ENCODE results near the gene PDCD11. TPM values are rescaled to one million over a fixed set of nuclear protein-coding genes. Genes with fewer than 3 reads are reported as not detected.

PDCD11 gene
- total and polyA plus RNA-seq, 2 of the 8 experiments (the other 6 are each of a cell fraction or from before 2014, with no cell fraction given): 18.1 to 79.1 TPM

- FAIRE-seq (no peak), DNase-seq (ENCODE audit: low read depth in 1 of 2, low spot score in 2 of 2) (no peak)
- Histone ChIP-seq H3K27ac (ENCODE audit: low read depth, low read length) (no peak overlapping the region), H3K79me2 (ENCODE audit: control insufficient read depth in 1 of 2, insufficient read depth in 2 of 2, low read length in 2 of 2) (no peaks in the 10 kb centered on the region), H3K4me1 (replicated peaks in 1 of 4; ENCODE audit: control insufficient read depth in 3 of 4, insufficient read depth in 4 of 4, low read length in 3 of 4) (no peaks in the 10 kb centered on the region), H4K20me1 (replicated peaks in 1 of 2; ENCODE audit: control insufficient read depth in 1 of 2, insufficient read depth in 2 of 2, low read length in 2 of 2) (no peaks in the 10 kb centered on the region), H2BK5ac (ENCODE audit: low read depth, low read length) (no peak overlapping the region), H3K14ac (ENCODE audit: insufficient read length) (no peak overlapping the region), H2BK20ac (ENCODE audit: low read length) (no peak overlapping the region), H4K5ac (ENCODE audit: insufficient read length, low read depth, low read length) (no peak overlapping the region), H3K23ac (ENCODE audit: insufficient read length) (no peak overlapping the region), H4K91ac (replicated peaks; ENCODE audit: insufficient read length, low read length) (no peak overlapping the region), H3K9me3 (ENCODE audit: insufficient read depth in 2 of 2, low read depth in 1 of 2, low read length in 1 of 2) (no peaks in the 10 kb centered on the region), H2BK12ac (ENCODE audit: low read depth, low read length) (no peak overlapping the region), H4K8ac (ENCODE audit: extremely low read depth, insufficient read depth, low read length) (no peak overlapping the region), H3K79me1 (ENCODE audit: low read depth, low read length) (no peaks in the 10 kb centered on the region), H2BK120ac (replicated peaks; ENCODE audit: low read depth, low read length) (no peak overlapping the region), H3K56ac (replicated peaks; ENCODE audit: insufficient read length, low read depth, low read length) (no peak overlapping the region), H3K23me2 (ENCODE audit: low read depth, low read length) (no peaks in the 10 kb centered on the region), H2AK5ac (ENCODE audit: low read depth, low read length) (no peak overlapping the region), H2AFZ (ENCODE audit: low read length) (no peak overlapping the region), H3K4ac (replicated peaks; ENCODE audit: insufficient read length, low read depth, low read length) (no peak overlapping the region), H3K4me2 (ENCODE audit: insufficient read depth in 1 of 2, low read depth in 2 of 2, low read length in 2 of 2) (no peak overlapping the region), H3K9ac (replicated peaks in 1 of 4; ENCODE audit: extremely low read depth in 1 of 4, low read depth in 3 of 4, low read length in 3 of 4) (no peak overlapping the region), H2BK15ac (ENCODE audit: low read length) (no peak overlapping the region), H3K27me3 (replicated peaks in 1 of 4; ENCODE audit: control insufficient read depth in 3 of 4, extremely low read depth in 1 of 4, insufficient read depth in 3 of 4, low read length in 3 of 4) (no peaks in the 10 kb centered on the region), H3K36me3 (ENCODE audit: control insufficient read depth in 2 of 4, insufficient read depth in 4 of 4, low read length in 3 of 4) (peaks cover 25 to 81% (median 61%) of the 10 kb centered on the region in 4 experiments), H3K18ac (ENCODE audit: extremely low read depth, low read length) (no peak overlapping the region), H3K4me3 (ENCODE audit: extremely low read depth in 1 of 4, insufficient read depth in 2 of 4, low read depth in 3 of 4, low read length in 4 of 4) (no peak overlapping the region)
- no peak for TF ChIP-seq JUN (IDR thresholded peaks at IDR 0.05; ENCODE audit: low read depth, low read length)
- ChIA-PET POLR2A (ENCODE audit: partially characterized antibody) (interaction anchor here (0.7 to 1.5 kb wide), 3 partner anchors 8 to 49 kb away, joined by 3 read pairs; no protein-coding TSS in a partner anchor), CTCF (ENCODE audit: partially characterized antibody) (interaction anchor here (0.8 to 2.0 kb wide), 2 partner anchors 15 to 43 kb away, joined by 3 to 17 read pairs; no protein-coding TSS in a partner anchor)
- WGBS, 2 experiments (ENCODE audit: extremely low coverage in 1 of 2, insufficient coverage in 1 of 2, insufficient read length in 1 of 2, insufficient replicate concordance in 2 of 2, low coverage in 1 of 2, low lambda C conversion rate in 2 of 2, missing lambda C conversion rate in 1 of 2): 94% methylated on average over 8 of the region's 8 CpGs; no CpG with 5 or more reads in 1 of the 2 experiments
Measured at GRCh38 chr10:103431902-103432301, 35.5 kb downstream of the PDCD11 start.
